GM21360 (cell line): ENCODE data around the gene EGR2.
A peak's percentile ranks its signal among the peaks of the same experiment; 100 is the strongest.
"Not testable (repeated sequence)": the region's sequence is repeated elsewhere in the genome, so short reads cannot be mapped to it uniquely, and the experiment has no call there.

Experiments used
- ATAC-seq: cut with Tn5 transposase; IDR thresholded peaks from one replicate; pipeline ENCODE4 v1.9.1; 2021; ENCODE audit warnings: mild to moderate bottlenecking, moderate library complexity; ENCODE audit not compliant: unreplicated experiment

Gene EGR2

DNA sequence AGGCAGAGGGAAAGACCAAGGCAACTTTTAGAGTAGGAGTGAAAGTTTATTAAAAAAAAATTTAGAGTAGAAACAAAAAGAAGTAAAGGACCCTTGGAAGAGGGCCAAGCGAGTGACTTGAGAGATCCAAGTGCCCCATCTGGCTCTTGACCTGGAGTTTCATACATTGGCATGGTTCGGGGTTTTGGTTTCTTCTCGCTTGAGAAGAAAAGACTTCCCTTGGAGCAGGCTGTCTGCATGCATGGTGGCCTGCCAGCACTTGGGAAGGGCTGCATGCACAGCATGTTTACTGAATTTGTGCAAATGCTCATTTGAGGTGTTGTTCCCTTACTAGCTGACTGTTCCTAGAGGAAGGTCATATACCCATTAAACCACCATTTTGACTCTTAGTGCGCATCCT lies 20.4 kb downstream of the EGR2 start:
- no peak for ATAC-seq

DNA sequence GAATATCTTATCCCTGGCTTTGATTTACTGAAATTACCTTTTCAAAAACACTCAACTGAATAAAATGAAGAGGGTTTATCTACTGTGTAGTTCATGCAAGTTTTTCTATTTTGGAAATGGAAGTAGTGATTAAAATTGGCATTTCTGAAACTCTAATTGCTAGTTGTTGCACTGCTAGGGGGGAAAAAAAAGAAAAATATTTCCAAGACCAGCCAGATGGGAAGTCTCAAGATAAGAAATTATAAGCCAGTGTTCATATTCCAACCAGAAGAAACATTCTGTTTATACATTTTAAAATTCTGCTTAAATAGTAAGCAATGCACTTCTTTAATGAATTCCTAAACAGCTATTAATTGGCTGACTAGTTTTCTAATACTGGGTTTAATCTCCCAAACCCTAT lies 21.1 kb downstream of the EGR2 start:
- no peak for ATAC-seq

DNA sequence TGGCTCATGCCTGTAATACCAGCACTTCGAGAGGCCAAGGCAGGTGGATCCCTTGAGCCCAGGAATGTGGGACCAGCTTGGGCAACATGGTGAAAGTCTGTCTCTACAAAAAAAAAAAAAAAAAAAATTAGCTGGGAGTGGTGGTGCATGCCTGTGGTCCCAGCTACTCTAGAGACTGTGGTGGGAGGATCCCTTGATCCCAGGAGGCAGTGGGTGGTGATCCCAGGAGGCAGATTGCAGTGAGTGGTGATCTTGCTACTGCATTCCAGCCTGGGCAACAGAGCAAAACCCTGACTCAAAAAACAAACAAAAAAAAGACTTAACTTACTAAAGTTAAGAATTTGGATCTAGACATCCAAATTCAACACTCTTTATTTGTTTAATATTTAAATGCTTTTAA lies 21.9 kb downstream of the EGR2 start:
- no peak for ATAC-seq

DNA sequence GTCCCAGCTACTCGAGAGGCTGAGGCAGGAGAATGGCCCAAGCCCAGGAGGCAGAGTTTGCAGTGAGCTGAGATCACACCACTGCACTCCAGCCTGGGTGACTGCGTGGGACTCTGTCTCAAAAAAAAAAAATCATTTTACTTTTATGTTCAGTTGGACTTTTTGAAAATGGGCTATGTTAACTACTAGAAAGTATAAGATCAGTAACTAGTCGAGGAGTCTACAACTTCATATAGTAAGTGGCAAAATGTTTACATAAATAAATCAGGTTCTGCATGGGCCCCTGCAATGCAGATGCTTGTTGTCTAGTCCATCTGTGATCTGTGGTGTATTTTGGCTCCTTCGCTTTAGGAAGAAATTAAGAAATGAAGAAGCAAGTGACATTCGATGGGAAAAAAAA lies 23.9 kb downstream of the EGR2 start:
- no peak for ATAC-seq

DNA sequence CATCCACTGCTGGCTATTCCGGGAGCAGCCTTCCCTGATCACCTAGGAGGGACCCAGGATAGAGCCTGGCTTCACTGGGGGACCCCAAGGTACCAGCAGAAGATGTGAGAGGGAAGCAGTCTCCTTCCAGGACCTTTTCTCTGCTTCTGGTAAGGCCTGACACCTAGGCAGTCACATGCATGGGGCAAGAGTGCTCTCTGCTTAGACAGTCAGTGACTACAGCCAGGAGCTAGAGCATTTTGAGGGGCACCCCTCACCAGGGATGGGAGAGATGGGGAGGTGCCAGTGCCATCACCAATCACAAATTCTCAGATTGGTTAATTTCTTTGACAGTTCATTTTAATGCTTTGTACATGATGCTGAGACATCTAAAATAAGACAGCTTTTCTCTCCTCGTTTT lies 25.6 kb downstream of the EGR2 start:
- no peak for ATAC-seq

DNA sequence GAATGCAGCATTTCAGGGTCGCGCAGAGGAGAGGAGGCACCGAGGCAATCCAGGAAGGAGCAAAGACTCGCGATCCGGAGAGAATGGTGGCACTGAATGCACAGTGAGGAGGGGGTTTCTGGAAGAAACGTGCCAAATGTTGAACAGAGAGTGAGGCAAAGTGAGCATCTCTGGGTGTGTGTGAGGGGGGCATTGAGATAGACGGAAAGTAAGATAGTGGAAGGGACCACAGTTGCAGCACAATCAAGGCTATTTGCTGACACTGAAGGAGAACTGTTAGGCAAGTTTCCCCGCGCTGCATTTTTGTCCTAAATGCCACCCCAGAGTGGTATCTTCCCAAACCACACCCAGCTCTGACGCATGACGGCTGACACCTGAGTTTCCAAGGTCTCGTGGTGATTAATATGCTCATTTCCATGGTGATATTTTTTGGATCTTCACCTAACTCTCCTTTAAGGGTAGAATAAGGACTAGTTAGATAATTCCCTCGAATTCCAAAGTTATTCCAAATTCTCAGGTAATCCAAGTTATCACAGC lies 26.1 kb downstream of the EGR2 start:
- ATAC-seq: no peak

DNA sequence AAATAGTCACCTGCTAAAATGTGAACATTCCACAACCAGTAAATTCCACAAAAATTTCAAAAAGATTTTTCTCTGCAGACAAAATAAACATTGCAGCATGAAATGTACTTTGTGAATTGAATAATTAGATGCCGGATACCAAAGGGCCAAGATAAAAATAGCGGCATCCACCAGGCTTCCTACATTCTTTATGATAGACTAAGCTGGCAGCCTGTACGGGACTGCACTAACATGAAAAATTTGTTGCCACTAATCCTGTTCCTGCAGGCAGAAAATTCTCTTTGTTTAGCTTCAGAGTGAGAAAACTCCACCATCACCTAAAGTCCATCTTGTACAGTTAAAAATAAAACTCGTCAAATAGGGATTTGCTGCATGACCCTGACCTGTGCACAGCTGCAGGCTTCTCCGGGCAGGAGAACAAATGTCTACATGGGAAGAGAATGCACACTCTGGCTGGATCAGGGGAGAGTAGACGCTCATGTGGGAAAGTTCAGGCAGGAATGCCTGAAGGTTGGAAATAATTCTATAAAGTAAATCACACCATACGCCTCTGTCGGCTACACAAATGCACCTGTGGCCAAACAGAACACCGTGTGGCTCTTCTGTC lies 27.2 kb downstream of the EGR2 start:
- no peak for ATAC-seq

DNA sequence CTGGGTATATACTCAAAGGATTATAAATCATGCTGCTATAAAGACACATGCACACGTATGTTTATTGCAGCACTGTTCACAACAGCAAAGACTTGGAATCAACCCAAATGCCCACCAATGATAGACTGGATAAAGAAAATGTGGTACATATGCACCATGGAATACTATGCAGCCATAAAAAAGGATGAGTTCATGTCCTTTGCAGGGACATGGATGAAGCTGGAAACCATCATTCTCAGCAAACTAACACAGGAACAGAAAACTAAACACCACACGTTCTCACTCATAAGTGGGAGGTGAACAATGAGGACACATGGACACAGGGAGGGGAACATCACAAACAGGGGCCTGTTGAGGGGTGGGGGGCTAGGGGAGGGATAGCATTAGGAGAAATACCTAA lies 27.9 kb downstream of the EGR2 start:
- ATAC-seq: not testable (repeated sequence)

DNA sequence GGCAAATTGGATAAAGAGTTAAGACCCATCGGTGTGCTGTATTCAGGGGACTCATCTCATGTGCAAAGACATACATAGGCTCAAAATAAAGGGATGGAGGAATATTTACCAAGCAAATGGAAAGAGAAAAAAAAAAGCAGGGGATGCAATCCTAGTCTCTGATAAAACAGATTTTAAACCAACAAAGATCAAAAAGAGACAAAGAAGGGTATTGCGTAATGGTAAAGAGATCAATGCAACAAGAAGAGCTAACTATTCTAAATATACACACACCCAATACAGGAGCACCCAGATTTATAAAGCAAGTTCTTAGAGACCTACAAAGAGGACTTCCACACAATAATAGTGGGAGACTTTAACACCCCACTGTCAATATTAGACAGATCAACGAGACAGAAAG lies 31.6 kb downstream of the EGR2 start:
- ATAC-seq: not testable (repeated sequence)

DNA sequence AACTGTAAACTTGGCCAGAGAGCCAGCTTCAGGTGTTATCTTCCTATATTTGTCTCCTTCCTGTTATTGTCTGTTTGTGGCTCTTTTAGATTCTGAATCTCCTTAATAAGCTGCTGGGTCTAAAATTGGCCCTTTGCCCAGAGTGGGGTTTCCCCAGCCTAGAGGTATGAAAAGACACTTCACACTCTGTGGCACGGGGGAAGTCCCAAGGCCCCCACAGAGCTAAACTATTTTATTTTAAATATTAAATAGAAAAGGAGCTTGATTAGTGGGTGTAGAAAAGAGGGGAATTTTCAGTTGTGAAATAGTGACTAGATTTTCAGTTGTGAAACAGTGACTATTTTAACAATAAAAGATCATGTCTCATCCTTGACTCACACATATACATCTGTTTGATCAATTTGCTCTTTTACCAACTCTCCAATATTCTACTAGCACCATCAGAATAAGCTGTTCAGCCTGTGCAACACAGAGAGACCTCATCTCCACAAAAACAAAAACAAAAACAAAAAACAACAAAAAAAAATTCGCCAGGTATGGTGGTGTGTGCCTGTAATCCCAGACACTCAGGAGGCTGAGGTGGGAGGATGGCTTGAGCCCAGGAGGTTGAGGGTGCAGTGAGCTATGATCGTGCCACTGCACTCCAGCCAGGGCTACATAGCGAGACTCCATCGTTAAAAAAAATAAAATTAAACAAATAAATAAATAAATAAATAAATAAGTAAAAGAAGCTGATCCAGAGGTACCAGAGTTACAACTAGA lies 36.5 kb downstream of the EGR2 start:
- peak; percentile 92 for ATAC-seq

DNA sequence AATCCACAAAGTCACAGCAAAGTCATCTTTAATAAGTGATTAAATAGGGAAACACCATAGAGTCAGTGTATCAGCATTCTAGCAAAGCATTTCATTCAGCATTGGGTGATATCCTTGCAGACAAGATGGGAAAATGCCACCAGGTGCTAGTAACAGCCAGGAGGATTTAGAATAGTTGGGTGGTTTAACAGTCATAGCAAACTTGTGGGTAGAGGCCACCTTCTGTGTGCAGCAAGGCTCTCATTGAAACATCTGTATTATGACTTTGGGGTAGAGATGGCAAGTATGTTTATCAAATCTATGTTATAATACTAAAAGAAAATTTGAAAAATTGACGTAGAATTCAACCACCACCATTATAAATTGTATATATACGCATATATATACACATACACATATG lies 38.0 kb downstream of the EGR2 start:
- ATAC-seq: no peak

DNA sequence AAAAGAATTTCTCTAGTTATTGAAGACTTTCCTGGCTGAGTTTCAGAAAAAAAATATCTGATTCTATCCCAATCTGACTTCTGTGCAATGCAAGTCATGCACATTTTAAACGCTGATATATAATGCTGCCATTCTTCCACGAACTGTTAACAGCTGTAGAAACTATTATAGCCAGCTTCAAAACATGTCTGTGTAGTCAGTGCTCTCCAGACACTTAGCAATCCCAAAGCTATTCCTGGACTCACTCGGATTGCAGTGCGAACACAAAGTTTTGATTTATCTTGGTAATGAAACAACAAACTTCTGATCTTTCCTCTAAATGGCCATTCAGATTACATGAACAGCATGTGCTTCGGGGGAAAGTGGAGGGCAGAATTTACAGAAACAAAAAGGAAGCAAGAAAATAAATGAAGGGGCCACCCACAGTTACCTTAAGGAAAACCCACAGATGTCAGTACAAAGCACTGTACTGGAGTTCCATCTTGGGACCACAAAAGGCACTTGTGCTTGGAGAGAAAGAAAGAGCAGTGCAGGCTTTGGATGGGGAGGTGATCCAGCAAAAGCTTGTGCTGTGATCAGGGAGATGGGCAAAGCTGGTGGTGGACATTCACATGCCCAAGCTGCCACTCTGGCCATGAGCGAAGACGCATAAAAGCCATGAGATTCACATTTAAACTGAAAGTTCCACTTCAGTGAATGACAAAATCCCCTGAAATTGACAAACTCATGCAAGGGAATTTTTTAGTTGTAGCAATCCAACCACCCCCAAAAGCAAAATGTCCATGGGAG lies 43.8 kb downstream of the EGR2 start:
- no peak for ATAC-seq

DNA sequence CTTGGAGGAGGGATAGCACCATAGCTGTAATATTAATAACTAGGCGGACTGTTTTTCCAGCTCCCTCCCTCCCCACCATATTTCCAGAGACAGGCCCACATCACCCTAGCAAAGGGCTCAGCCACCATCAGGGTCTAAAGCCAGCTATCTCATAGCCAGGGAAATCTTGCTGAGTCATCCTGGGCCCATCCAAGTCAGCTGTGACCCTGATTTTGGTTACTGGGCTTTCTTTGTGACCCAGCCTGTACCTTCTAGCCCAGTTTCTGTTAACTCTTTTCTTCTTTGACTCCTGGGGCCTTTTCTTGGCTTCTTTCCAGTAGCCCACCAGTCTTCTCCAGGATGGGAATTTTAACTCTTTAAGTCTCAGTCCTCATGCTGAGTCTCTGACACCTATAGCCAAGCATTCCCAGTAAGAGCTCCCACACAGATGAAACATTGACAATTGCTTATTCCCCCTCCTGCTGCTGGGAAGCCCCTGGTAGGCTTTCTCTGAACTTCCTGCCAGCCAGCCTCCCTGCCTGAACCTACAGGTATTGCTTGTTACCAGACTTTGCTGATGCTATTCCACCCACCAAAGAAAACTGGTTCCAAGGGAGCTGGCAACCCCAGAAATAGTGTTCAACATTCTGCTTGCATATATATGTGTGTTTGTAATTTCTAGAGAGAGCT lies 46.5 kb downstream of the EGR2 start:
- peak; percentile 63 for ATAC-seq

DNA sequence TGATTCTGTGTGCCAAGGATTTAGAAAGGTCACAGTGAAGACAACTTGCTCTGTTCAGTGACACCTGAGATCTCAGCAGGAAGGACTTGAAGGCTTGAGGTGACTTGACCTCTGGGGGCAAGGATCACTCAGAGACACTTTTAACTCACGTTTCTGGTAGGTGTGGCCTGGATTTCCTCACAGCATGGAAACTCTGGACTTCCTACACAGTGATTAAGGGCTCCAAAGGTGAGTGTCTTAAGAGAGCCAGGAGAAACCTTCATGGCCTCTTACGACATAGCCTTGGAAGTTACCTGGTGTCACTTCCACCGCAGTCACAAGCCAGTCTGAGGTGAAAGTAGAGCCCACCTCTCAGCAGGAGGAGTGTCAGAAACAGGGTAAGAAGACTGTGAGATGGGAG lies 49.8 kb downstream of the EGR2 start:
- no peak for ATAC-seq

DNA sequence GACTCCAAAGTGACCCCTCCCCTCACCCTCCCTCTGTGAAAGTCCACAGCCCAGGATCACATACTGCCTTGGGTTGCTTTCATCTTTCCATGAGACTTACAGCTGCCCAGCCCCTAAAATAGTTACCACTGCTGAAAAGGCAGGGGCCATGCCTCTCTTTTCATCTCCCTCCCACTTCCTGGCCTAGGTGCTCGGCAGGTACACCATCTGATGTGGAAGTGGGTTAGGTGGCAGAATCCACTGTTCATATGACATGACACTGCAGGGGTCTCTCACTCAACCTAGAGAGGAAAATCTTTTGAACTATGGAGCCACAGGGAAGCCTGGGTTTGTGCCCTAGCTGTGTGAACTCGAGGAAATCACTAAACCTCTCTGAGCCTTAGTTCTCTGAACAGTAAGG lies 50.4 kb downstream of the EGR2 start:
- no peak for ATAC-seq

DNA sequence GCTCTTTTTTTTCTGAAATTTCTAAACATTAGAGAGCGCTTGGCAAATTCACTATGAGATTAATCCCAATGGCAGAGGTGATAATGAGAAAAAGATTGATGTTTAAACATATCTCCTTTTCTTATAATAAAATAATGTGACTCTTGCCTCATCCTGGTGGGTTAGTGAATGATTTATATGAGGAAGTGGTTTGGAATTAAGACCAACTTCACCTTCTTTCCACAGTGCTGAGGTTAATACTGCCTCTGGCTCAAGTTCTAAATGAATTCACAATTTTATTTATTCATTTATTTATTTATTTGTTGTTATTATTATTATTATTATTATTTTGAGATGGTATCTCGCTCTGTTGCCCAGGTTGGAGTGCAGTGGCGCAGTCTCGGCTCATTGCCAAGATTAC lies 52.2 kb downstream of the EGR2 start:
- ATAC-seq: no peak

DNA sequence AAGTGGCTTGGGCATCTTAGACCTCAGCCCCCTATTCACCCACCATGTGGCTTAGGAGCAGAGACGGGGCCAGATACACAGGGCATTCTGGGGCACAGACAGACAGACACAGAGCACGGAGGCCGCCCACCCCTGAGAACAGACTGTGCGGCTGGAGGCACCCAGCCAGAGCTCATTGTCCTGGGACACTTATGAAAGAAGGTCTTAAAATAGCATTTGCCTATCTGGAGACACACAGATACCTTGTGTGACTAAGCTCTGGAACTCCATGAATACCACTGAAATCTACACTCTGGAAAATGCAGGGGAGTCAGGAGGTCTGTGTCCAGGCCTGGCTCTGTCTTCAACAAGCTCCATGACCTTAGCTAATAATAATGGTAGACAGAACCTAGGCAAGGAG lies 53.0 kb downstream of the EGR2 start:
- ATAC-seq: no peak
